Left ventricle myocardium inferior (tissue), 1 donor: ENCODE measurements around the gene ULK4. TPM values are rescaled to one million over a fixed set of nuclear protein-coding genes. Genes with fewer than 3 reads are reported as not detected.

Source experiments
- DNase-seq: peaks from one replicate; pipeline ENCODE4 v3.0.0-alpha.2; 2020
- H3K27ac ChIP-seq: fragments of 200-600 bp; replicated peaks from 2 replicates; pipeline ENCODE4 v1.8.0; 2021
- H3K27me3 ChIP-seq: fragments of 200-600 bp; 2 replicates; pipeline ENCODE4 v1.8.0; 2021; ENCODE audit warnings: low read depth
- H3K36me3 ChIP-seq: fragments of 200-600 bp; 2 replicates; pipeline ENCODE4 v1.8.0; 2021
- H3K4me1 ChIP-seq: fragments of 200-600 bp; 2 replicates; pipeline ENCODE4 v1.8.0; 2021
- H3K4me3 ChIP-seq: fragments of 200-600 bp; 2 replicates; pipeline ENCODE4 v1.8.0; 2021; ENCODE audit warnings: mild to moderate bottlenecking, moderate library complexity
- H3K9me3 ChIP-seq: fragments of 200-600 bp; replicated peaks from 2 replicates; pipeline ENCODE4 v1.8.0; 2021
- CTCF ChIP-seq: fragments of 200-600 bp; IDR thresholded peaks from 2 replicates; pipeline ENCODE4 v1.8.0; 2021; ENCODE audit warnings: antibody characterized with exemption, mild to moderate bottlenecking, borderline replicate concordance
- intact Hi-C: fragments of 100-400 bp; cut with micrococcal nuclease; formaldehyde crosslinking; loops from one replicate; pipeline ENCODE4 v1.11.0; 2022
- total RNA-seq: library from RNA; stranded (reverse); fragmentation: NEBNext Ultra II Directional; extraction: Animal tissue kit (Norgen Biotek cat#: 25700); gene quantifications from one replicate; pipeline ENCODE4 v1.2.1, GENCODE V29; 2021
- donor health status: DM: no; HTN: yes; CAD: no; lungs with severe emphysema.

Gene ULK4
- total RNA-seq, 1 donor from 2014 or later, result 1.8 TPM

- H3K9me3 ChIP-seq, result no peaks in the 10 kb centered on the region
- H3K36me3 ChIP-seq, result no peaks in the 10 kb centered on the region
- TF ChIP-seq CTCF, result no peak
- peaks cover 19% of the 10 kb centered on the region for H3K4me1 ChIP-seq
- peak overlapping the region; percentile 96 for H3K4me3 ChIP-seq
- peak; percentile 27 for DNase-seq
- no peaks in the 10 kb centered on the region for H3K27me3 ChIP-seq
- intact Hi-C loops, result loop anchor here (5.0 kb wide), 1 partner anchor 136 kb away; no protein-coding TSS in a partner anchor
- peak overlapping the region; percentile 79 for H3K27ac ChIP-seq
These were observed 815 bp downstream of the ULK4 start for GRCh38 chr3:41960826-41961750.

DNA sequence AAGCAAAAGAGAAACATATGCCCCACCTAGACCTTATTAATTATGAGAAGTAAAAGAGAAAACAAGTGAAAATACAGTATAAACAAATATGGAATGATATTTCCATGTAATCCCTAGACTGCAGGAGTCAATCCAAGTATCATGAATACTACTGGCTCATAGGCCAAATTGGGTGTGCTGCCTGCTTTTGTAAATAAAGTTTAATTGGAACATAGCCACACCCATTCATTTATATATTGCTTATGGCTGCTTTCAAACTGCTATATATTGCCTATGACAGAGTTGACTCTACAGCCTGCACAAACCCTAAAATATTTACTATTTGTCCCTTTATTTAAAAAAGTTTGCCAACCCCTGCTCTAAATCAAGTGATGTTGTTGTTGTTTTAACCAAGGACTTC, 5.3 kb downstream of the ULK4 start:
- peaks cover 5% of the 10 kb centered on the region for H3K36me3 ChIP-seq
- intact Hi-C loops, result no loop called here
- no peak overlapping the region for H3K4me3 ChIP-seq
- no peaks in the 10 kb centered on the region for H3K27me3 ChIP-seq
- no peaks in the 10 kb centered on the region for H3K9me3 ChIP-seq
- DNase-seq, result no peak
- H3K4me1 ChIP-seq, result peaks cover 10% of the 10 kb centered on the region
- no peak for TF ChIP-seq CTCF
- no peak overlapping the region for H3K27ac ChIP-seq

- H3K9me3 ChIP-seq, result no peaks in the 10 kb centered on the region
- no peak overlapping the region for H3K27ac ChIP-seq
- TF ChIP-seq CTCF, result no peak
- H3K4me1 ChIP-seq, result no peaks in the 10 kb centered on the region
- peaks cover 5% of the 10 kb centered on the region for H3K36me3 ChIP-seq
- no peak for DNase-seq
- H3K27me3 ChIP-seq, result no peaks in the 10 kb centered on the region
- intact Hi-C loops, result no loop called here
- no peak overlapping the region for H3K4me3 ChIP-seq
These were observed 6.7 kb downstream of the ULK4 start for GRCh38 chr3:41955192-41955591.

DNA sequence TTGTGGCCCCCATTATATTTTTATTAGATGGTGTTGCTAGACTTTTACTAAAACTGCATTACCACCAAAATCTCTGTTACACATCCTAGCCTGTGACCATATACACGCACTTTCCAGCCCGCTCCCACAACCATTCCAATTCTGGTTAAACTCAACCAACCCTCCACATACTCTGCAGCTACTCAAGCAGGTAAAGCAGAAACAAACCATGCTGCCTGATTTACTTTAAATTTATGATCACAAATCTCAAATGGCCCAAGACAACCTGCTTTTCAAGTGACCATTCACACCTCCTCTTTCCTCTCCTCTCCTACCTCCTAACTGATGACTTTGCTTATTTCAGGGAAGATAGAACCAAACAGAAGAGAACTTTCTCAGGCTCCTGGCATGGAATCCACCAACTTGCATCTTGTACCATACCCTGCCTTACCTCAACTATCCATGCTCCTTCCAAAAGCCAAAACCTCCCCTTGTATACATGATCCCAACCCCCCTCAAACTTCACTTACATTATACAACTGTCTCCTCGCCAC, 18.5 kb downstream of the ULK4 start:
- H3K27ac ChIP-seq, result no peak overlapping the region
- H3K4me1 ChIP-seq, result no peaks in the 10 kb centered on the region
- H3K36me3 ChIP-seq, result no peaks in the 10 kb centered on the region
- no peaks in the 10 kb centered on the region for H3K9me3 ChIP-seq
- no peak for DNase-seq
- intact Hi-C loops, result no loop called here
- H3K27me3 ChIP-seq, result no peaks in the 10 kb centered on the region
- no peak for TF ChIP-seq CTCF
- H3K4me3 ChIP-seq, result no peak overlapping the region

- Histone ChIP-seq H3K27me3 (no peaks in the 10 kb centered on the region), H3K36me3 (no peaks in the 10 kb centered on the region), H3K4me1 (no peaks in the 10 kb centered on the region), H3K4me3 (no peak overlapping the region), H3K27ac (no peak overlapping the region), H3K9me3 (no peaks in the 10 kb centered on the region)
- no peak for DNase-seq
- no peak for TF ChIP-seq CTCF
- intact Hi-C loops, result no loop called here
These were observed 21.5 kb downstream of the ULK4 start for GRCh38 chr3:41940393-41940792.
